Neural progenitor cell (in vitro differentiated cells): Measurements from ENCODE around the gene PCNP.

ENCODE experiments used
- CTCF ChIP-seq: fragments of 200-600 bp; sonication (generic); IDR thresholded peaks from 2 replicates; pipeline ENCODE4 v1.5.1; 2017; ENCODE audit warnings: antibody characterized with exemption, mild to moderate bottlenecking
- EZH2 ChIP-seq: fragments of 200-600 bp; sonication (generic); IDR thresholded peaks from 2 replicates; pipeline ENCODE4 v1.6.1; 2017; ENCODE audit warnings: antibody characterized with exemption, mild to moderate bottlenecking, moderate library complexity
- EZH2phosphoT487 ChIP-seq: fragments of 200-600 bp; sonication (generic); IDR thresholded peaks from 2 replicates; pipeline ENCODE4 v1.6.1; 2017; ENCODE audit warnings: antibody characterized with exemption

- TF ChIP-seq CTCF (no peak), EZH2 (no peak), EZH2phosphoT487 (no peak)
These were observed 57.3 kb downstream of the PCNP start for GRCh38 chr3:101631098-101631796.
